Ovary (tissue), 3 donors: Measurements from ENCODE around the gene POLR3C.

Experiments used
- POLR2A ChIP-seq: fragments of 450-650 bp; IDR thresholded peaks from one replicate; pipeline ENCODE4 v1.6.1; 2017; ENCODE audit warnings: antibody characterized with exemption, mild to moderate bottlenecking, moderate library complexity
- TF ChIP-seq, protein P1 (sequence below), 3 donors: fragments of 450-650 bp in 2 of 3; fragments of 200-600 bp in 1 of 3; IDR thresholded peaks; one replicate each; pipeline versions ENCODE4 v1.5.1 to v1.8.0; 2016 to 2022; ENCODE audit warnings: antibody characterized with exemption in 3 of 3, mild to moderate bottlenecking in 1 of 3
- donor health status: DM: no; HTN: no; CAD: no.

DNA sequence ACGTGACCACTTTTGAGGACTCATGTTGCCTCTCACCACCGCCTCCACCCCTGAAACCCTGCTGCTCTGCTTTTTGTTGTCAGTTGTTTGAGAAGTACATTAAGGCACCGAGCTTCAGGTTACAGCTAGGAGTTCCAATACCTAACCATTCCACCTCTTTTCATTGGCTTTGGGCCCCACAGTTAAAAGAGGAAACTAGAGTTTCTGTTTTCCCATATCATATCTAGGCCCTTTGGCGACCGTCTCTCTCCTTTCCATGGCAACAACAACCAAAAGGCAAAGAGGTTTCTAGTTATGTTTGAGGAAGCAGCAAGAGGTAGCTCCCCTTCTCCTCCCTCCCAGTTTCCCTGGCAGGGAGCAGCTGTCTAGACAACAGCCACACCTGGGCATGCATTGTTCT is 55.8 kb downstream of the POLR3C start:
- TF ChIP-seq, protein P1, sequence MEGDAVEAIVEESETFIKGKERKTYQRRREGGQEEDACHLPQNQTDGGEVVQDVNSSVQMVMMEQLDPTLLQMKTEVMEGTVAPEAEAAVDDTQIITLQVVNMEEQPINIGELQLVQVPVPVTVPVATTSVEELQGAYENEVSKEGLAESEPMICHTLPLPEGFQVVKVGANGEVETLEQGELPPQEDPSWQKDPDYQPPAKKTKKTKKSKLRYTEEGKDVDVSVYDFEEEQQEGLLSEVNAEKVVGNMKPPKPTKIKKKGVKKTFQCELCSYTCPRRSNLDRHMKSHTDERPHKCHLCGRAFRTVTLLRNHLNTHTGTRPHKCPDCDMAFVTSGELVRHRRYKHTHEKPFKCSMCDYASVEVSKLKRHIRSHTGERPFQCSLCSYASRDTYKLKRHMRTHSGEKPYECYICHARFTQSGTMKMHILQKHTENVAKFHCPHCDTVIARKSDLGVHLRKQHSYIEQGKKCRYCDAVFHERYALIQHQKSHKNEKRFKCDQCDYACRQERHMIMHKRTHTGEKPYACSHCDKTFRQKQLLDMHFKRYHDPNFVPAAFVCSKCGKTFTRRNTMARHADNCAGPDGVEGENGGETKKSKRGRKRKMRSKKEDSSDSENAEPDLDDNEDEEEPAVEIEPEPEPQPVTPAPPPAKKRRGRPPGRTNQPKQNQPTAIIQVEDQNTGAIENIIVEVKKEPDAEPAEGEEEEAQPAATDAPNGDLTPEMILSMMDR (IDR thresholded peaks at IDR 0.05), result no peak
- TF ChIP-seq POLR2A, result no peak
